PC-3 (cell line): ENCODE measurements around the gene IGFBP2. TPM values are rescaled to one million over a fixed set of nuclear protein-coding genes. Genes with fewer than 3 reads are reported as not detected.
A peak's percentile ranks its signal among the peaks of the same experiment; 100 is the strongest.

ENCODE experiments used
- ATAC-seq: fragments of 200-7000 bp; cut with Tn5 transposase; 2 replicates; pipeline ENCODE4 v1.9.1; 2020; ENCODE audit warnings: mild to moderate bottlenecking, moderate library complexity
- BruUV-seq: library from RNA; stranded (reverse); fragments of 400-500 nt; replicated peaks from 2 replicates; lab custom pipeline; 2021; lab: Mats Ljungman, UMichigan
- CTCF ChIA-PET: fragments of 300-600 bp; sonication (Branson Sonifier 250); formaldehyde crosslinking; loops from one replicate; lab custom pipeline; 2022; ENCODE audit warnings: antibody characterized with exemption; lab: Charles Lee
- POLR2A ChIA-PET: fragments of 300-600 bp; sonication (Branson Sonifier 250); formaldehyde crosslinking; loops from one replicate; lab custom pipeline; 2022; ENCODE audit warnings: antibody characterized with exemption; ENCODE audit not compliant: unreplicated experiment; lab: Charles Lee
- DNase-seq: peaks from one replicate; pipeline ENCODE4 v3.0.0-alpha.2; 2015
- H2AFZ ChIP-seq: fragments of 300-600 bp; sonication (generic); 2 replicates; pipeline ENCODE4 v1.6.0; 2016; ENCODE audit warnings: antibody characterized with exemption, low read length
- H3F3A ChIP-seq: fragments of 300-600 bp; sonication (generic); one replicate; pipeline ENCODE4 v1.6.0; 2017; ENCODE audit warnings: antibody characterized with exemption, low read length, control low read depth, mild to moderate bottlenecking; ENCODE audit not compliant: unreplicated experiment
- H3K27ac ChIP-seq: fragments of 300-600 bp; sonication (generic); 2 replicates; pipeline ENCODE4 v1.5.1; 2016; ENCODE audit warnings: mild to moderate bottlenecking, low read length
- H3K27me3 ChIP-seq: fragments of 300-600 bp; sonication (generic); 2 replicates; pipeline ENCODE4 v1.6.1; 2016; ENCODE audit warnings: low read length, mixed read lengths
- H3K36me3 ChIP-seq: fragments of 300-600 bp; sonication (generic); 2 replicates; pipeline ENCODE4 v1.6.1; 2016; ENCODE audit warnings: low read depth, mixed run types, low read length, mixed read lengths
- H3K4me1 ChIP-seq: fragments of 300-600 bp; sonication (generic); 2 replicates; pipeline ENCODE4 v1.5.1; 2016; ENCODE audit warnings: low read length; ENCODE audit not compliant: insufficient read depth
- H3K4me2 ChIP-seq: fragments of 300-600 bp; sonication (generic); 2 replicates; pipeline ENCODE4 v1.6.0; 2016; ENCODE audit warnings: low read length
- H3K4me3 ChIP-seq: fragments of 300-600 bp; sonication (generic); 2 replicates; pipeline ENCODE4 v1.5.1; 2016; ENCODE audit warnings: mild to moderate bottlenecking, low read length, mixed read lengths
- H3K79me2 ChIP-seq: fragments of 300-600 bp; sonication (generic); 2 replicates; pipeline ENCODE4 v1.6.1; 2017; ENCODE audit warnings: low read length, mixed read lengths
- H3K9ac ChIP-seq: fragments of 300-600 bp; sonication (generic); 2 replicates; pipeline ENCODE4 v1.6.0; 2016; ENCODE audit warnings: mild to moderate bottlenecking, low read length
- H3K9me2 ChIP-seq: fragments of 300-600 bp; sonication (generic); replicated peaks from 2 replicates; pipeline ENCODE4 v1.6.1; 2016; ENCODE audit warnings: mixed run types, low read length, mixed read lengths
- H3K9me3 ChIP-seq: fragments of 300-600 bp; sonication (generic); 2 replicates; pipeline ENCODE4 v1.6.1; 2016; ENCODE audit warnings: low read length, mixed read lengths
- H4K20me1 ChIP-seq: fragments of 300-600 bp; sonication (generic); 2 replicates; pipeline ENCODE4 v1.6.1; 2016; ENCODE audit warnings: low read length, mixed read lengths
- EZH2 ChIP-seq: fragments of 300-600 bp; sonication (generic); IDR thresholded peaks from one replicate; pipeline ENCODE4 v1.6.1; 2017; ENCODE audit warnings: antibody characterized with exemption, mild to moderate bottlenecking, low read length; ENCODE audit not compliant: unreplicated experiment
- EZH2phosphoT487 ChIP-seq: fragments of 300-600 bp; sonication (generic); IDR thresholded peaks from 2 replicates; pipeline ENCODE4 v1.6.1; 2018; ENCODE audit warnings: mild to moderate bottlenecking, antibody characterized with exemption, low read length, borderline replicate concordance
- intact Hi-C: fragments of 100-400 bp; cut with micrococcal nuclease; formaldehyde crosslinking; loops from 2 replicates; pipeline ENCODE4 v1.9.0; 2023
- total RNA-seq: library from RNA; depleted of rRNA; stranded (reverse); fragments of >200 nt; gene quantifications from 2 replicates; pipeline ENCODE4 v1.2.3, GENCODE V29; 2014
- TF ChIP-seq, protein P1 (sequence below): fragments of 300-600 bp; sonication (generic); conservative IDR thresholded peaks from 2 replicates; pipeline ENCODE4 v1.5.1; 2017; ENCODE audit warnings: antibody characterized with exemption, low read depth, mild to moderate bottlenecking, low read length

The IGFBP2 gene
- total RNA-seq, 1 experiment from 2014 or later, result 174 TPM

DNA sequence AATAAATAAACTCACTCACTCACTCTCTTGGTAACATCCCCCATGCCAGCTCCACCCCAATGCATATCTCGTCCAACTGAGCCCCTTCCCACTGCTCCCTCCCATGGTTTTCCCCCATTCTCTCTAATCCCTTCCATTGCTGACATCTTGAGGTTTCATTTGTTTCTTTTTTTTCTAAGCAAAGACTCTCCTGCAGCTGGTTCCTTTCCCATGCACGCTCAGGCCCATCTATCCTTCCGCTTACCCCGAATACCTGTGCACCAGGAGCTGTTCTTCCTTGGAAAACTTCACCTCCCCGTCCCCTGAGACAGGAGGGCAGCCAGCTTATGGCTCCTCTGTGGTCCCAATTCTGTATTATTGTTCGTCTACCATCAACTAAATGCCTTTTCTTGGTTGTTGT, 41.7 kb upstream of the IGFBP2 start:
- H3K79me2 ChIP-seq, result no peaks in the 10 kb centered on the region
- H3K9ac ChIP-seq, result no peak overlapping the region
- intact Hi-C loops, result no loop called here
- DNase-seq (no peak), ATAC-seq (no peak)
- TF ChIP-seq, protein P1, sequence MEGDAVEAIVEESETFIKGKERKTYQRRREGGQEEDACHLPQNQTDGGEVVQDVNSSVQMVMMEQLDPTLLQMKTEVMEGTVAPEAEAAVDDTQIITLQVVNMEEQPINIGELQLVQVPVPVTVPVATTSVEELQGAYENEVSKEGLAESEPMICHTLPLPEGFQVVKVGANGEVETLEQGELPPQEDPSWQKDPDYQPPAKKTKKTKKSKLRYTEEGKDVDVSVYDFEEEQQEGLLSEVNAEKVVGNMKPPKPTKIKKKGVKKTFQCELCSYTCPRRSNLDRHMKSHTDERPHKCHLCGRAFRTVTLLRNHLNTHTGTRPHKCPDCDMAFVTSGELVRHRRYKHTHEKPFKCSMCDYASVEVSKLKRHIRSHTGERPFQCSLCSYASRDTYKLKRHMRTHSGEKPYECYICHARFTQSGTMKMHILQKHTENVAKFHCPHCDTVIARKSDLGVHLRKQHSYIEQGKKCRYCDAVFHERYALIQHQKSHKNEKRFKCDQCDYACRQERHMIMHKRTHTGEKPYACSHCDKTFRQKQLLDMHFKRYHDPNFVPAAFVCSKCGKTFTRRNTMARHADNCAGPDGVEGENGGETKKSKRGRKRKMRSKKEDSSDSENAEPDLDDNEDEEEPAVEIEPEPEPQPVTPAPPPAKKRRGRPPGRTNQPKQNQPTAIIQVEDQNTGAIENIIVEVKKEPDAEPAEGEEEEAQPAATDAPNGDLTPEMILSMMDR, result no peak
- TF ChIP-seq EZH2phosphoT487 (no peak), EZH2 (no peak)
- peaks cover 4% of the 10 kb centered on the region; the same call in 1 of the 2 replicates for H3K4me1 ChIP-seq
- H3K4me3 ChIP-seq, result no peak overlapping the region
- BruUV-seq, result no TSS peak
- H3F3A ChIP-seq, result no peaks in the 10 kb centered on the region
- H3K36me3 ChIP-seq, result no peaks in the 10 kb centered on the region
- no peaks in the 10 kb centered on the region for H3K27me3 ChIP-seq
- POLR2A ChIA-PET, result no interaction called here
- no peaks in the 10 kb centered on the region for H3K9me3 ChIP-seq
- H3K4me2 ChIP-seq, result no peak overlapping the region
- H3K27ac ChIP-seq, result no peak overlapping the region
- CTCF ChIA-PET, result no interaction called here
- no peak overlapping the region for H2AFZ ChIP-seq
- H3K9me2 ChIP-seq, result no peaks in the 10 kb centered on the region
- no peaks in the 10 kb centered on the region for H4K20me1 ChIP-seq

DNA sequence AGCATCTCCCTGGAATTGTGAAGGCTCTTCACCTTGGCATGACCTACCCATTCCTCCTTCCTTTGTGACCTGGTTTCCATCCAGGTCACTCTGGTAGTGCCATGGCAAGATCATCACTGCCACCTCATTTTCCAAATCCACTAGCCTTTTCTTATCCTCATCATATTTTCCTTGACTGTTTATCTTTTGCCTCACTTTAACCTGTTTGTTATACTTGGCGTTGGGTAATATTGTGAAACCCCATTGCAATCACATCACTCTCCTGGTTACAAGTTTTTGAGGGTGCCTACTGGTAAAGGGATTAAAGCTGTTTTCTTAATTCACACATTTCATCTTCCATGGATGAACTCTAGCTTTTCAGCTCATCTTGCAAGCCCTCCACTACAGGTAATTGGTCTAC, 39.1 kb upstream of the IGFBP2 start:
- BruUV-seq, result no TSS peak
- no peaks in the 10 kb centered on the region for H3F3A ChIP-seq
- H3K79me2 ChIP-seq, result no peaks in the 10 kb centered on the region
- H4K20me1 ChIP-seq, result no peaks in the 10 kb centered on the region
- TF ChIP-seq EZH2phosphoT487, result no peak
- TF ChIP-seq, protein P1, result no peak
- no peak for TF ChIP-seq EZH2
- ATAC-seq (no peak), DNase-seq (no peak)
- no peak overlapping the region for H3K27ac ChIP-seq
- no peaks in the 10 kb centered on the region for H3K27me3 ChIP-seq
- CTCF ChIA-PET, result no interaction called here
- POLR2A ChIA-PET, result no interaction called here
- H2AFZ ChIP-seq, result no peak overlapping the region
- intact Hi-C loops, result no loop called here
- H3K9ac ChIP-seq, result no peak overlapping the region
- H3K9me2 ChIP-seq, result no peaks in the 10 kb centered on the region
- H3K4me1 ChIP-seq, result peaks cover 16% of the 10 kb centered on the region; the same call in 1 of the 2 replicates
- no peak overlapping the region for H3K4me3 ChIP-seq
- no peaks in the 10 kb centered on the region for H3K9me3 ChIP-seq
- H3K36me3 ChIP-seq, result no peaks in the 10 kb centered on the region
- H3K4me2 ChIP-seq, result no peak overlapping the region

DNA sequence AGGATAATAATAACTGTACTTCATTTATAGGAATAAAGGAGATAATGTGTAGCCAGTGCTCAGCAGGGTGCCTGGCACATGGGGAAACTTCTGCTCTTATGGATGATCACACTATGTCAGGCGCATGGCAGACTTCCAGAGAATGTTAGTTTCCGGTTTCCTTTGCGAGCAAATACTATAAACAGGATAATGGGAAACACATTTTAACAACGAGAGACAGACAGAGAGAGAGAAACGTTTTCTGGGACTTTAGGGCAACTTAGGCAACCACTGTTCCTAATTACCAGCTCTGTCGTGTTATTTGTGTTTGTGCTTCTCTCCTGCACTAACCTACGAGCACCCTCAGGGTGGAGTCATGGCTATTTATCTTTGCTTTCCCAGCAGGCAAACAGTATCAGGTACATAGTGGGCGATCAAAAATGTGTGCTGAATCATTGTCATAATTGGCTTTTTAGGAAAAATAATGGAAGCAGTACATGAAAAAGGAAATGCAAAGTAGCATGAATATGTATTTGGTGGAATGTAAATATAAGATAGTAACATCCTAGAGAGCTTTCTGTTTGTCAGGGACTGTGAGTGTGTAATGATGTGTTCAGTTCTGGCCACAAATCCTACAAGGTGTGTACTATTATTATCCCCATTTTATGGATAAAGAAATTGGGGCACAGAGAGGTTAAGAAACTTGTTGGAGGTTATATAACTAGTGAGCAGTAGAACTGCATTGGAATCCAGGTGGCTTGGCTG, 36.8 kb upstream of the IGFBP2 start:
- no peaks in the 10 kb centered on the region for H3K27me3 ChIP-seq
- no peaks in the 10 kb centered on the region for H4K20me1 ChIP-seq
- ATAC-seq (no peak), DNase-seq (peak; percentile 25)
- H3K4me1 ChIP-seq, result peaks cover 16% of the 10 kb centered on the region; the same call in 1 of the 2 replicates
- POLR2A ChIA-PET, result no interaction called here
- CTCF ChIA-PET, result no interaction called here
- BruUV-seq, result no TSS peak
- H3K4me2 ChIP-seq, result peak overlapping the region; percentile 61
- H3F3A ChIP-seq, result no peaks in the 10 kb centered on the region
- H3K9me3 ChIP-seq, result no peaks in the 10 kb centered on the region
- H3K4me3 ChIP-seq, result peak overlapping the region; percentile 7; the same call in 1 of the 2 replicates
- peak overlapping the region; percentile 58 for H2AFZ ChIP-seq
- no peaks in the 10 kb centered on the region for H3K36me3 ChIP-seq
- H3K9ac ChIP-seq, result no peak overlapping the region
- no peaks in the 10 kb centered on the region for H3K79me2 ChIP-seq
- no peaks in the 10 kb centered on the region for H3K9me2 ChIP-seq
- intact Hi-C loops, result no loop called here
- TF ChIP-seq EZH2phosphoT487 (no peak), EZH2 (no peak)
- TF ChIP-seq, protein P1, result no peak
- H3K27ac ChIP-seq, result no peak overlapping the region
